ENCODE data around the gene AKAP5. TPM values are rescaled to one million over a fixed set of nuclear protein-coding genes. Genes with fewer than 3 reads are reported as not detected.

AKAP5 gene
- total and polyA plus RNA-seq, 9 of the 15 experiments (the other 6 are each of a cell fraction or from before 2014, with no cell fraction given), result 0.06 to 0.94 (median 0.34) TPM

DNA sequence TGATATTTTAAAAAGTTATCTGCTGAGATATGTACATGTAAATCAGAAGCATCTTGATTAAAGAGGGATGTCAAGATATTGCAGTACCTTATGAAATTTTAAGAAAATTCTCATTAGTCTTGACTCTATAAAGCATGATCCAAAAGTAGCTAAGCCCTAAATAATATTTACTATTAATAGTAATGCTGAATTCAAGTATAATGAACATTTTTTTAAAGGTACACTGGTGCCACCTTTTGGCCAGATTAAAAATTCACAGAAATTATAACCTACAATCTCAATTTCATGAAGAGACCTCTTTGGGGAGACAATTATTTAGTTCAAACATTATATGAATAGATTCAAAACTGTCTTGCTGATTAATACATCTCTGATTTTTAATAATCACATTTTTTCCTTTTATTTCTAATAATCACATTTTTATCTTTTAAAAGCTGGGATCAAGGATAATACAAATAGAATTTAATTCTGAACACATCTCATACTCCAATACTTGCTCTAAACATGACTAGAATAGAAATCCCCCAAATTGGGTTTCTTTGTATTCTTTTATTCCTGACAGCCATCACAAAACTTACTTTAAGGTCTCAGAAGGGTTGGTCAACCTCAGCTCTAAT is 13.4 kb downstream of the AKAP5 start:
- no peak overlapping the region for H3K27ac ChIP-seq (ENCODE audit: extremely low read depth, low read depth, low read length)
- no peaks in the 10 kb centered on the region for H3K9me1 ChIP-seq (ENCODE audit: control insufficient read depth, insufficient read depth, low read length)
- H3K36me3 ChIP-seq (ENCODE audit: control insufficient read depth, insufficient read depth, low read length), result no peaks in the 10 kb centered on the region
- H3K4me2 ChIP-seq (ENCODE audit: insufficient read depth, low read length), result no peak overlapping the region
- BruUV-seq (replicated peaks), result no TSS peak
- in situ Hi-C loops (cut with MboI) (no loop called here), intact Hi-C loops (cut with micrococcal nuclease) (loop anchor here (1.0 kb wide), 1 partner anchor 134 kb away; no protein-coding TSS in a partner anchor)
- no peak overlapping the region for H3K4me3 ChIP-seq
- H3K9ac ChIP-seq (ENCODE audit: insufficient read depth in 1 of 2, low read depth in 2 of 2, low read length in 2 of 2), result no peak overlapping the region
- no peak for FAIRE-seq
- no peaks in the 10 kb centered on the region for H3K9me3 ChIP-seq (replicated peaks; ENCODE audit: control insufficient read depth, insufficient read depth, low read depth, low read length)
- ATAC-seq, result no peak
- H4K20me1 ChIP-seq (replicated peaks; ENCODE audit: control insufficient read depth, insufficient read depth, low read length), result no peaks in the 10 kb centered on the region
- ChIA-PET POLR2A (no interaction called here), CTCF (ENCODE audit: low intra/inter-chr PET ratio) (interaction anchor here (0.6 to 2.0 kb wide), 3 partner anchors 49 to 175 kb away, joined by 3 to 13 read pairs (median 3); no protein-coding TSS in a partner anchor)
- no peaks in the 10 kb centered on the region for H3K79me2 ChIP-seq (ENCODE audit: control insufficient read depth, insufficient read depth, low read length)
- H3K27me3 ChIP-seq (ENCODE audit: control insufficient read depth in 2 of 2, insufficient read depth in 2 of 2, low read length in 2 of 2), result no peaks in the 10 kb centered on the region
- no peaks in the 10 kb centered on the region for H3K4me1 ChIP-seq (replicated peaks in 1 of 2; ENCODE audit: control insufficient read depth in 2 of 2, insufficient read depth in 2 of 2, low read length in 2 of 2)
- no peak overlapping the region for H2AFZ ChIP-seq (ENCODE audit: low read depth, low read length)
- DNase-seq (ENCODE audit: extremely low read depth in 1 of 4, low spot score in 3 of 4), result no peak
- TF ChIP-seq RAD21 (CRISPR knock-in tag; conservative IDR thresholded peaks at IDR 0.05 in 1 of 2, IDR thresholded peaks at IDR 0.05 in 1 of 2) (peak; percentile 48 to 51), CHD4 (IDR thresholded peaks at IDR 0.05; ENCODE audit: insufficient read depth, insufficient replicate concordance, low read depth, low read length, poor library complexity, severe bottlenecking) (no peak), RB1 (IDR thresholded peaks at IDR 0.05; ENCODE audit: low read depth) (no peak)
- TF ChIP-seq, protein P1, sequence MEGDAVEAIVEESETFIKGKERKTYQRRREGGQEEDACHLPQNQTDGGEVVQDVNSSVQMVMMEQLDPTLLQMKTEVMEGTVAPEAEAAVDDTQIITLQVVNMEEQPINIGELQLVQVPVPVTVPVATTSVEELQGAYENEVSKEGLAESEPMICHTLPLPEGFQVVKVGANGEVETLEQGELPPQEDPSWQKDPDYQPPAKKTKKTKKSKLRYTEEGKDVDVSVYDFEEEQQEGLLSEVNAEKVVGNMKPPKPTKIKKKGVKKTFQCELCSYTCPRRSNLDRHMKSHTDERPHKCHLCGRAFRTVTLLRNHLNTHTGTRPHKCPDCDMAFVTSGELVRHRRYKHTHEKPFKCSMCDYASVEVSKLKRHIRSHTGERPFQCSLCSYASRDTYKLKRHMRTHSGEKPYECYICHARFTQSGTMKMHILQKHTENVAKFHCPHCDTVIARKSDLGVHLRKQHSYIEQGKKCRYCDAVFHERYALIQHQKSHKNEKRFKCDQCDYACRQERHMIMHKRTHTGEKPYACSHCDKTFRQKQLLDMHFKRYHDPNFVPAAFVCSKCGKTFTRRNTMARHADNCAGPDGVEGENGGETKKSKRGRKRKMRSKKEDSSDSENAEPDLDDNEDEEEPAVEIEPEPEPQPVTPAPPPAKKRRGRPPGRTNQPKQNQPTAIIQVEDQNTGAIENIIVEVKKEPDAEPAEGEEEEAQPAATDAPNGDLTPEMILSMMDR (IDR thresholded peaks at IDR 0.05 in 2 of 3, conservative IDR thresholded peaks at IDR 0.05 in 1 of 3; ENCODE audit: insufficient read depth in 2 of 3, low read depth in 1 of 3, low read length in 3 of 3), result peak in 2 of 3 experiments; percentile 6 to 51; a peak in 3 of 6 replicates

All from K562 (cell line).